ENCODE results near the gene ZNF451. TPM values are rescaled to one million over a fixed set of nuclear protein-coding genes. Genes with fewer than 3 reads are reported as not detected.

Gene ZNF451
- total RNA-seq, 2 experiments from 2014 or later = 47.5 to 52.3 TPM

Other genes starting within 250 kb of the ZNF451 start
- gene BEND6, start 135.1 kb upstream of the ZNF451 start, total RNA-seq = not detected
- 10 to 100 TPM; 15.9 to 17.1 TPM for gene KIAA1586, start 43.5 kb upstream of the ZNF451 start, total RNA-seq
- 10 to 100 TPM; 12.4 to 12.6 TPM for gene BAG2, start 82.1 kb downstream of the ZNF451 start, total RNA-seq
- gene RAB23, start 132.1 kb downstream of the ZNF451 start, total RNA-seq = 1 to 10 TPM; 1.2 to 1.5 TPM
- gene PRIM2, start 227.4 kb downstream of the ZNF451 start, total RNA-seq = 10 to 100 TPM; 38.0 to 40.7 TPM

All from activated naive CD8-positive, alpha-beta T cell treated with anti-CD3 and anti-CD28 coated beads for 36 hours (primary cell).